Measurements from ENCODE around the gene RANBP3L.
A peak's percentile ranks its signal among the peaks of the same experiment; 100 is the strongest.

The RANBP3L gene

GRCh38 chr5:36310138-36310537 lies 8.4 kb upstream of the RANBP3L start:
- Histone ChIP-seq H3K36me3 (ENCODE audit: control insufficient read depth, insufficient read depth, low read length) (no peaks in the 10 kb centered on the region), H3K27me3 (replicated peaks; ENCODE audit: control insufficient read depth, insufficient read depth, low read length) (no peaks in the 10 kb centered on the region), H3K4me3 (replicated peaks; ENCODE audit: low read depth, low read length) (no peak overlapping the region)
- DNase-seq (ENCODE audit: extremely low read depth, insufficient read length), result no peak
- TF ChIP-seq CTCF (IDR thresholded peaks at IDR 0.05; ENCODE audit: insufficient read depth, low read length, poor library complexity, severe bottlenecking), result no peak

GRCh38 chr5:36305571-36306326 lies 4.0 kb upstream of the RANBP3L start:
- H3K4me3 ChIP-seq (replicated peaks; ENCODE audit: low read depth, low read length), result no peak overlapping the region
- no peak for DNase-seq (ENCODE audit: extremely low read depth, insufficient read length)
- H3K36me3 ChIP-seq (ENCODE audit: control insufficient read depth, insufficient read depth, low read length), result no peaks in the 10 kb centered on the region
- peak; percentile 82 for TF ChIP-seq CTCF (IDR thresholded peaks at IDR 0.05; ENCODE audit: insufficient read depth, low read length, poor library complexity, severe bottlenecking)
- no peaks in the 10 kb centered on the region for H3K27me3 ChIP-seq (replicated peaks; ENCODE audit: control insufficient read depth, insufficient read depth, low read length)

- DNase-seq (ENCODE audit: extremely low read depth, insufficient read length), result no peak
- no peaks in the 10 kb centered on the region for H3K27me3 ChIP-seq (replicated peaks; ENCODE audit: control insufficient read depth, insufficient read depth, low read length)
- H3K4me3 ChIP-seq (replicated peaks; ENCODE audit: low read depth, low read length), result no peak overlapping the region
- no peak for TF ChIP-seq CTCF (IDR thresholded peaks at IDR 0.05; ENCODE audit: insufficient read depth, low read length, poor library complexity, severe bottlenecking)
- H3K36me3 ChIP-seq (ENCODE audit: control insufficient read depth, insufficient read depth, low read length), result no peaks in the 10 kb centered on the region
Measured at GRCh38 chr5:36304095-36304805, 2.5 kb upstream of the RANBP3L start.

- no peaks in the 10 kb centered on the region for H3K27me3 ChIP-seq (replicated peaks; ENCODE audit: control insufficient read depth, insufficient read depth, low read length)
- no peak for DNase-seq (ENCODE audit: extremely low read depth, insufficient read length)
- no peaks in the 10 kb centered on the region for H3K36me3 ChIP-seq (ENCODE audit: control insufficient read depth, insufficient read depth, low read length)
- TF ChIP-seq CTCF (IDR thresholded peaks at IDR 0.05; ENCODE audit: insufficient read depth, low read length, poor library complexity, severe bottlenecking), result no peak
- H3K4me3 ChIP-seq (replicated peaks; ENCODE audit: low read depth, low read length), result no peak overlapping the region
Measured at GRCh38 chr5:36300927-36301540, 668 bp downstream of the RANBP3L start.

GRCh38 chr5:36300191-36300926 lies 1.3 kb downstream of the RANBP3L start:
- H3K27me3 ChIP-seq (replicated peaks; ENCODE audit: control insufficient read depth, insufficient read depth, low read length), result no peaks in the 10 kb centered on the region
- H3K36me3 ChIP-seq (ENCODE audit: control insufficient read depth, insufficient read depth, low read length), result no peaks in the 10 kb centered on the region
- DNase-seq (ENCODE audit: extremely low read depth, insufficient read length), result no peak
- H3K4me3 ChIP-seq (replicated peaks; ENCODE audit: low read depth, low read length), result no peak overlapping the region
- TF ChIP-seq CTCF (IDR thresholded peaks at IDR 0.05; ENCODE audit: insufficient read depth, low read length, poor library complexity, severe bottlenecking), result no peak
